HCT116 (cell line): ENCODE data around the gene CLASP1.

Experiments
- CBX3 ChIP-seq: IDR thresholded peaks from 2 replicates; pipeline ENCODE4 v1.6.1; 2012; ENCODE audit warnings: low read depth
- ELF1 ChIP-seq: IDR thresholded peaks from 2 replicates; pipeline ENCODE4 v1.6.1; 2012; ENCODE audit warnings: low read depth, borderline replicate concordance
- EZH2 ChIP-seq: fragments of 200-600 bp; sonication (generic); IDR thresholded peaks from 2 replicates; pipeline ENCODE4 v1.6.1; 2017; ENCODE audit warnings: antibody characterized with exemption, mixed run types
- JUND ChIP-seq: IDR thresholded peaks from 2 replicates; pipeline ENCODE4 v1.6.1; 2012
- POLR2A ChIP-seq: IDR thresholded peaks from 2 replicates; pipeline ENCODE4 v1.7.0; 2011; ENCODE audit warnings: borderline replicate concordance; ENCODE audit not compliant: insufficient read depth, insufficient read length; ENCODE audit errors: extremely low read depth
- POLR2AphosphoS5 ChIP-seq: IDR thresholded peaks from 2 replicates; pipeline ENCODE4 v1.6.1; 2011; ENCODE audit warnings: mild to moderate bottlenecking, low read depth, low read length, moderate library complexity
- SIN3A ChIP-seq: IDR thresholded peaks from 2 replicates; pipeline ENCODE4 v1.6.1; 2012; ENCODE audit warnings: low read depth
- TCF7L2 ChIP-seq: IDR thresholded peaks from 2 replicates; pipeline ENCODE4 v1.7.0; 2011; ENCODE audit warnings: borderline replicate concordance, inconsistent platforms; ENCODE audit not compliant: insufficient read depth, insufficient read length; ENCODE audit errors: extremely low read depth
- TF ChIP-seq, protein P1 (sequence below): IDR thresholded peaks from 2 replicates; pipeline ENCODE4 v1.6.1; 2012; ENCODE audit warnings: low read depth
- TF ChIP-seq, protein P2 (sequence below), 3 experiments: fragments of 200-600 bp in 1 of 3; sonication (generic) in 1 of 3; IDR thresholded peaks in 2 of 3; conservative IDR thresholded peaks in 1 of 3; 2 replicates each; pipeline ENCODE4 v1.5.1; 2012 to 2017; ENCODE audit warnings: low read depth in 2 of 3, low read length in 2 of 3, antibody characterized with exemption in 1 of 3, borderline replicate concordance in 1 of 3, control low read depth in 1 of 3, mild to moderate bottlenecking in 1 of 3, mixed read lengths in 1 of 3, mixed run types in 1 of 3, moderate library complexity in 1 of 3; ENCODE audit not compliant: insufficient read depth in 1 of 3

DNA sequence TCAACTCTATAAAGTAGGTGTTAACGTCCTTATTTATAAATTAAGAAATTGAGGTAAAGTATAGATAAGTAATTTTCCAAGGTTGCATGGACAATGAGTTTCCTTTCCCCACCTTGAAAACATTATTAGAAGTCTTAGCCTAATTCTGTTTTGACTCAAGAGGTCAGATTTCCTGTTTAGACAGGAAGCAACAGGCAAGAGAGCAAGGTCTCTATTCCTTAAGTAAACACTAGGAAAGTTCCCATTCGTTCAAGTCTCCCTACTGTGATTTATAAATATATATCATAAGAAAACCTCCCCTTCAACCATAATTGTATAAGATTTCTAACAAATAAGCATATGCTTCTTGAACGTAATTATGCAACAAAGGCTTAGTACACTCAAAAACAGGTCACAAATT lies 40.3 kb downstream of the CLASP1 start:
- TF ChIP-seq EZH2 (no peak), POLR2A (no peak), CBX3 (no peak), JUND (no peak), SIN3A (no peak), TCF7L2 (no peak), POLR2AphosphoS5 (no peak), ELF1 (no peak)
- TF ChIP-seq, protein P1, sequence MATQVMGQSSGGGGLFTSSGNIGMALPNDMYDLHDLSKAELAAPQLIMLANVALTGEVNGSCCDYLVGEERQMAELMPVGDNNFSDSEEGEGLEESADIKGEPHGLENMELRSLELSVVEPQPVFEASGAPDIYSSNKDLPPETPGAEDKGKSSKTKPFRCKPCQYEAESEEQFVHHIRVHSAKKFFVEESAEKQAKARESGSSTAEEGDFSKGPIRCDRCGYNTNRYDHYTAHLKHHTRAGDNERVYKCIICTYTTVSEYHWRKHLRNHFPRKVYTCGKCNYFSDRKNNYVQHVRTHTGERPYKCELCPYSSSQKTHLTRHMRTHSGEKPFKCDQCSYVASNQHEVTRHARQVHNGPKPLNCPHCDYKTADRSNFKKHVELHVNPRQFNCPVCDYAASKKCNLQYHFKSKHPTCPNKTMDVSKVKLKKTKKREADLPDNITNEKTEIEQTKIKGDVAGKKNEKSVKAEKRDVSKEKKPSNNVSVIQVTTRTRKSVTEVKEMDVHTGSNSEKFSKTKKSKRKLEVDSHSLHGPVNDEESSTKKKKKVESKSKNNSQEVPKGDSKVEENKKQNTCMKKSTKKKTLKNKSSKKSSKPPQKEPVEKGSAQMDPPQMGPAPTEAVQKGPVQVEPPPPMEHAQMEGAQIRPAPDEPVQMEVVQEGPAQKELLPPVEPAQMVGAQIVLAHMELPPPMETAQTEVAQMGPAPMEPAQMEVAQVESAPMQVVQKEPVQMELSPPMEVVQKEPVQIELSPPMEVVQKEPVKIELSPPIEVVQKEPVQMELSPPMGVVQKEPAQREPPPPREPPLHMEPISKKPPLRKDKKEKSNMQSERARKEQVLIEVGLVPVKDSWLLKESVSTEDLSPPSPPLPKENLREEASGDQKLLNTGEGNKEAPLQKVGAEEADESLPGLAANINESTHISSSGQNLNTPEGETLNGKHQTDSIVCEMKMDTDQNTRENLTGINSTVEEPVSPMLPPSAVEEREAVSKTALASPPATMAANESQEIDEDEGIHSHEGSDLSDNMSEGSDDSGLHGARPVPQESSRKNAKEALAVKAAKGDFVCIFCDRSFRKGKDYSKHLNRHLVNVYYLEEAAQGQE = no peak
- TF ChIP-seq, protein P2, sequence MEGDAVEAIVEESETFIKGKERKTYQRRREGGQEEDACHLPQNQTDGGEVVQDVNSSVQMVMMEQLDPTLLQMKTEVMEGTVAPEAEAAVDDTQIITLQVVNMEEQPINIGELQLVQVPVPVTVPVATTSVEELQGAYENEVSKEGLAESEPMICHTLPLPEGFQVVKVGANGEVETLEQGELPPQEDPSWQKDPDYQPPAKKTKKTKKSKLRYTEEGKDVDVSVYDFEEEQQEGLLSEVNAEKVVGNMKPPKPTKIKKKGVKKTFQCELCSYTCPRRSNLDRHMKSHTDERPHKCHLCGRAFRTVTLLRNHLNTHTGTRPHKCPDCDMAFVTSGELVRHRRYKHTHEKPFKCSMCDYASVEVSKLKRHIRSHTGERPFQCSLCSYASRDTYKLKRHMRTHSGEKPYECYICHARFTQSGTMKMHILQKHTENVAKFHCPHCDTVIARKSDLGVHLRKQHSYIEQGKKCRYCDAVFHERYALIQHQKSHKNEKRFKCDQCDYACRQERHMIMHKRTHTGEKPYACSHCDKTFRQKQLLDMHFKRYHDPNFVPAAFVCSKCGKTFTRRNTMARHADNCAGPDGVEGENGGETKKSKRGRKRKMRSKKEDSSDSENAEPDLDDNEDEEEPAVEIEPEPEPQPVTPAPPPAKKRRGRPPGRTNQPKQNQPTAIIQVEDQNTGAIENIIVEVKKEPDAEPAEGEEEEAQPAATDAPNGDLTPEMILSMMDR (IDR thresholded peaks at IDR 0.05 in 2 of 3, conservative IDR thresholded peaks at IDR 0.05 in 1 of 3; ENCODE audit: borderline replicate concordance in 1 of 3, insufficient read depth in 1 of 3, low read depth in 2 of 3, low read length in 2 of 3) = no peak
